H1 (cell line): ENCODE results near the gene MATN4. TPM values are rescaled to one million over a fixed set of nuclear protein-coding genes. Genes with fewer than 3 reads are reported as not detected.

Experiments
- BCL11A ChIP-seq, 2 experiments: IDR thresholded peaks; one replicate each; pipeline ENCODE4 v1.6.1; 2011; ENCODE audit warnings: low read depth in 2 of 2, low read length in 2 of 2, mild to moderate bottlenecking in 2 of 2
- CBX5 ChIP-seq: fragments of 300-800, 300-1000 bp; sonication (generic); IDR thresholded peaks from 2 replicates; pipeline ENCODE4 v1.7.1; 2016; ENCODE audit warnings: antibody characterized with exemption, low read length, low read depth
- CHD1 ChIP-seq: IDR thresholded peaks from 2 replicates; pipeline ENCODE4 v1.6.1; 2012; ENCODE audit warnings: low read depth, low read length, improper control_type of control experiment
- CTBP2 ChIP-seq: IDR thresholded peaks from 2 replicates; pipeline ENCODE4 v1.7.0; 2011; ENCODE audit warnings: borderline replicate concordance, mild to moderate bottlenecking, moderate library complexity, mixed read lengths, low read length; ENCODE audit not compliant: insufficient read depth, insufficient read length
- TEAD4 ChIP-seq: IDR thresholded peaks from 2 replicates; pipeline ENCODE4 v1.6.1; 2012; ENCODE audit warnings: low read depth, low read length, inconsistent platforms, mixed read lengths
- polyA plus RNA-seq, 7 experiments: library from polyadenylated mRNA; depleted of rRNA in 3 of 7; stranded (reverse) in 5 of 7; unstranded in 2 of 7; fragments of >200 nt in 5 of 7; fragments of 200-250 nt in 2 of 7; gene quantifications; 1 replicate in 5 of 7; 2 replicates in 1 of 7; 4 replicates in 1 of 7; pipeline versions ENCODE4 v1.2.1 to v1.2.3, GENCODE V29; 2011 to 2013; ENCODE audit warnings: missing spikeins in 2 of 7, mixed read lengths in 2 of 7
- total RNA-seq: library from RNA; stranded (reverse); fragmentation: NEBNext Ultra II Directional; extraction: Animal tissue kit (Norgen Biotek cat#: 25700); gene quantifications from 2 replicates; pipeline ENCODE4 v1.2.1, GENCODE V29; 2021

Gene MATN4
- total and polyA plus RNA-seq, 2 of the 8 experiments (the other 6 are each of a cell fraction or from before 2014, with no cell fraction given): 2.1 to 4.4 TPM

- TF ChIP-seq CHD1 (no peak), BCL11A (IDR thresholded peaks at IDR 0.05; ENCODE audit: low read depth in 2 of 2, low read length in 2 of 2) (no peak), CBX5 (no peak), CTBP2 (no peak), TEAD4 (no peak)
Measured at GRCh38 chr20:45353746-45354145, 45.6 kb upstream of the MATN4 start (continued).
